HEK293 (cell line): ENCODE measurements around the gene MYRFL.
A peak's percentile ranks its signal among the peaks of the same experiment; 100 is the strongest.

Source experiments
- CTCF ChIA-PET: fragments of 350-600 bp; formaldehyde crosslinking; extraction: SDS; loops from one replicate; lab custom pipeline; 2021; ENCODE audit warnings: antibody characterized with exemption; lab: Yijun Ruan, JAX
- POLR2A ChIA-PET: fragments of 300-600 bp; formaldehyde crosslinking; extraction: SDS; loops from one replicate; lab custom pipeline; 2020; ENCODE audit warnings: antibody characterized with exemption, inconsistent platforms; lab: Yijun Ruan, JAX
- H3K27ac ChIP-seq: fragments of 200-500 bp; sonication (Bioruptor generic); 2 replicates; pipeline ENCODE4 v1.5.1; 2014; ENCODE audit warnings: low read depth, low read length, control low read depth, inconsistent platforms; ENCODE audit errors: extremely low read depth
- H3K36me3 ChIP-seq, 2 experiments: fragments of 200-500 bp in 1 of 2; sonication (Bioruptor generic) in 1 of 2; 1 replicate in 1 of 2; 2 replicates in 1 of 2; pipeline ENCODE4 v1.5.1; 2014 to 2017; ENCODE audit warnings: inconsistent platforms in 2 of 2, low read length in 2 of 2; ENCODE audit not compliant: control insufficient read depth in 2 of 2, insufficient read depth in 1 of 2
- H3K4me1 ChIP-seq: fragments of 200-500 bp; sonication (Bioruptor generic); 2 replicates; pipeline ENCODE4 v1.5.1; 2014; ENCODE audit warnings: mild to moderate bottlenecking, low read length, inconsistent platforms; ENCODE audit not compliant: control insufficient read depth, insufficient read depth
- H3K4me3 ChIP-seq: 2 replicates; pipeline ENCODE4 v1.5.1; 2011; ENCODE audit warnings: low read depth, mild to moderate bottlenecking, control low read depth, low read length, moderate library complexity
- H3K9me3 ChIP-seq: fragments of 200-500 bp; sonication (Bioruptor generic); 2 replicates; pipeline ENCODE4 v1.5.1; 2014; ENCODE audit warnings: low read depth, low read length, inconsistent platforms; ENCODE audit not compliant: control insufficient read depth, insufficient read depth
- GFI1B ChIP-seq: fragments of 450-650 bp; formaldehyde crosslinking; IDR thresholded peaks from 2 replicates; pipeline ENCODE4 v1.5.1; 2016; ENCODE audit warnings: missing biosample characterization, missing genetic modification characterization
- MEIS1 ChIP-seq: sonication (generic); formaldehyde crosslinking; IDR thresholded peaks from 2 replicates; pipeline ENCODE4 v1.8.1; 2022; ENCODE audit warnings: missing genetic modification reagents, mild to moderate bottlenecking, borderline replicate concordance
- REPIN1 ChIP-seq: fragments of 450-650 bp; formaldehyde crosslinking; IDR thresholded peaks from 2 replicates; pipeline ENCODE4 v1.5.1; 2017; ENCODE audit warnings: missing biosample characterization, missing genetic modification characterization, low read depth
- SETDB1 ChIP-seq: IDR thresholded peaks from one replicate; pipeline ENCODE4 v1.6.1; 2017; ENCODE audit warnings: mild to moderate bottlenecking, low read length, moderate library complexity, mixed read lengths; ENCODE audit not compliant: insufficient read length
- ZBTB26 ChIP-seq: fragments of 450-650 bp; formaldehyde crosslinking; optimal IDR thresholded peaks from 2 replicates; pipeline ENCODE3; 2016; ENCODE audit warnings: missing biosample characterization, mild to moderate bottlenecking, missing genetic modification characterization
- ZBTB49 ChIP-seq: fragments of 450-650 bp; formaldehyde crosslinking; IDR thresholded peaks from 2 replicates; pipeline ENCODE4 v1.5.1; 2016; ENCODE audit warnings: missing biosample characterization, missing genetic modification characterization, low read depth
- ZFP69B ChIP-seq: fragments of 450-650 bp; formaldehyde crosslinking; IDR thresholded peaks from 2 replicates; pipeline ENCODE4 v1.5.1; 2016; ENCODE audit warnings: missing biosample characterization, missing genetic modification characterization
- ZIC2 ChIP-seq: fragments of 450-650 bp; formaldehyde crosslinking; IDR thresholded peaks from 2 replicates; pipeline ENCODE4 v1.5.1; 2016; ENCODE audit warnings: missing biosample characterization, missing genetic modification characterization
- ZNF10 ChIP-seq: fragments of 450-650 bp; formaldehyde crosslinking; IDR thresholded peaks from 2 replicates; pipeline ENCODE4 v1.5.1; 2017; ENCODE audit warnings: missing biosample characterization, missing genetic modification characterization
- ZNF16 ChIP-seq: fragments of 450-650 bp; formaldehyde crosslinking; IDR thresholded peaks from 2 replicates; pipeline ENCODE4 v1.5.1; 2016; ENCODE audit warnings: low read depth, missing biosample characterization, missing genetic modification characterization
- ZNF18 ChIP-seq: fragments of 450-650 bp; formaldehyde crosslinking; IDR thresholded peaks from 2 replicates; pipeline ENCODE4 v1.5.1; 2016; ENCODE audit warnings: missing biosample characterization, missing genetic modification characterization
- ZNF214 ChIP-seq: fragments of 450-650 bp; formaldehyde crosslinking; IDR thresholded peaks from 2 replicates; pipeline ENCODE4 v1.5.1; 2017; ENCODE audit warnings: missing biosample characterization, mild to moderate bottlenecking, missing genetic modification characterization, borderline replicate concordance
- ZNF362 ChIP-seq: fragments of 450-650 bp; formaldehyde crosslinking; IDR thresholded peaks from 2 replicates; pipeline ENCODE4 v1.5.1; 2016; ENCODE audit warnings: missing biosample characterization, missing genetic modification characterization
- ZNF366 ChIP-seq: fragments of 450-650 bp; formaldehyde crosslinking; conservative IDR thresholded peaks from 2 replicates; pipeline ENCODE4 v1.5.1; 2016; ENCODE audit warnings: missing biosample characterization, missing genetic modification characterization
- ZNF416 ChIP-seq: fragments of 450-650 bp; formaldehyde crosslinking; IDR thresholded peaks from 2 replicates; pipeline ENCODE4 v1.5.1; 2016; ENCODE audit warnings: missing biosample characterization, missing genetic modification characterization
- ZNF530 ChIP-seq: fragments of 450-650 bp; formaldehyde crosslinking; IDR thresholded peaks from 2 replicates; pipeline ENCODE4 v1.5.1; 2016; ENCODE audit warnings: low read depth, missing biosample characterization, missing genetic modification characterization
- ZNF548 ChIP-seq: fragments of 450-650 bp; formaldehyde crosslinking; IDR thresholded peaks from 2 replicates; pipeline ENCODE4 v1.5.1; 2016; ENCODE audit warnings: missing biosample characterization, missing genetic modification characterization
- ZNF571 ChIP-seq: fragments of 450-650 bp; formaldehyde crosslinking; IDR thresholded peaks from 2 replicates; pipeline ENCODE4 v1.5.0; 2017; ENCODE audit warnings: missing biosample characterization, missing genetic modification characterization
- ZNF600 ChIP-seq: fragments of 450-650 bp; formaldehyde crosslinking; IDR thresholded peaks from 2 replicates; pipeline ENCODE4 v1.5.1; 2016; ENCODE audit warnings: missing biosample characterization, missing genetic modification characterization
- ZNF610 ChIP-seq: fragments of 450-650 bp; formaldehyde crosslinking; IDR thresholded peaks from 2 replicates; pipeline ENCODE4 v1.5.1; 2016; ENCODE audit warnings: missing biosample characterization, missing genetic modification characterization, borderline replicate concordance
- ZNF654 ChIP-seq: fragments of 450-650 bp; formaldehyde crosslinking; IDR thresholded peaks from 2 replicates; pipeline ENCODE4 v1.5.1; 2016; ENCODE audit warnings: low read depth, missing biosample characterization, missing genetic modification characterization
- ZNF664 ChIP-seq: fragments of 450-650 bp; formaldehyde crosslinking; IDR thresholded peaks from 2 replicates; pipeline ENCODE4 v1.5.1; 2016; ENCODE audit warnings: missing biosample characterization, missing genetic modification characterization
- ZNF768 ChIP-seq: fragments of 450-650 bp; formaldehyde crosslinking; IDR thresholded peaks from 2 replicates; pipeline ENCODE4 v1.5.1; 2018; ENCODE audit warnings: missing biosample characterization, mild to moderate bottlenecking, missing genetic modification characterization
- ZNF792 ChIP-seq: fragments of 450-650 bp; formaldehyde crosslinking; IDR thresholded peaks from 2 replicates; pipeline ENCODE4 v1.5.1; 2016; ENCODE audit warnings: missing biosample characterization, missing genetic modification characterization
- ZSCAN18 ChIP-seq: fragments of 450-650 bp; formaldehyde crosslinking; IDR thresholded peaks from 2 replicates; pipeline ENCODE4 v1.5.1; 2016; ENCODE audit warnings: missing biosample characterization, missing genetic modification characterization

The MYRFL gene

GRCh38 chr12:69824966-69825560 lies at the start of gene MYRFL:
Gene MYRFL (plus strand): TSS chr12:69825227. CDS start chr12:69825518, 291 bp downstream.
- H3K27ac ChIP-seq = no peak within 1 kb of the TSS
- H3K36me3 ChIP-seq = no peaks in the 10 kb centered on the region
- H3K4me3 ChIP-seq = no peak within 1 kb of the TSS
- TF ChIP-seq ZNF10 (tag by site-specific recombination) (no peak), ZNF610 (tag by site-specific recombination) (no peak), ZNF18 (tag by site-specific recombination) (no peak), ZNF16 (no peak), ZNF214 (tag by site-specific recombination) (no peak), GFI1B (tag by site-specific recombination) (no peak), ZNF768 (tag by site-specific recombination) (no peak), ZIC2 (tag by site-specific recombination) (no peak), ZNF366 (tag by site-specific recombination) (no peak)
- H3K9me3 ChIP-seq = no peaks in the 10 kb centered on the region
- CTCF ChIA-PET = no interaction called here
- POLR2A ChIA-PET = no interaction called here
- peaks cover 8% of the 10 kb centered on the region for H3K4me1 ChIP-seq

- POLR2A ChIA-PET = interaction anchor here (0.6 kb wide), 1 partner anchor 101 kb away, joined by 6 read pairs; no protein-coding TSS in a partner anchor
- Histone ChIP-seq H3K27ac (no peak overlapping the region), H3K9me3 (no peaks in the 10 kb centered on the region), H3K36me3 (peaks cover 0 to 4% of the 10 kb centered on the region in 2 experiments), H3K4me1 (no peaks in the 10 kb centered on the region), H3K4me3 (no peak overlapping the region)
- TF ChIP-seq ZNF654 (0 out of 2 replicates have a peak, but pooled peaks have one; percentile 8), ZNF362 (tag by site-specific recombination) (no peak)
- CTCF ChIA-PET = interaction anchor here (1.1 to 1.3 kb wide), 2 partner anchors 95 to 114 kb away, joined by 3 read pairs; no protein-coding TSS in a partner anchor
Observed at GRCh38 chr12:69779928-69780327, 45.1 kb upstream of the MYRFL start.

- ChIA-PET POLR2A (no interaction called here), CTCF (interaction anchor here (1.0 kb wide), 1 partner anchor 96 kb away, joined by 4 read pairs; no protein-coding TSS in a partner anchor)
- peaks cover 5 to 16% of the 10 kb centered on the region in 2 experiments for H3K36me3 ChIP-seq
- no peaks in the 10 kb centered on the region for H3K9me3 ChIP-seq
- H3K4me3 ChIP-seq = no peak overlapping the region
- no peaks in the 10 kb centered on the region for H3K4me1 ChIP-seq
- no peak overlapping the region for H3K27ac ChIP-seq
- TF ChIP-seq ZNF600 (no peak), ZNF530 (tag by site-specific recombination) (no peak), REPIN1 (tag by site-specific recombination) (no peak), ZBTB26 (no peak), MEIS1 (CRISPR knock-in tag) (no peak), ZSCAN18 (no peak), ZFP69B (no peak), ZNF571 (tag by site-specific recombination) (no peak), ZNF416 (tag by site-specific recombination) (no peak), ZNF792 (no peak), ZBTB49 (tag by site-specific recombination) (no peak), ZNF664 (tag by site-specific recombination) (no peak), SETDB1 (no peak), ZNF548 (tag by site-specific recombination) (no peak)
Observed at GRCh38 chr12:69783365-69783764, 41.7 kb upstream of the MYRFL start.
